ENCODE results near the gene SARM1.
"Not testable (repeated sequence)": the region's sequence is repeated elsewhere in the genome, so short reads cannot be mapped to it uniquely, and the experiment has no call there.

The SARM1 gene

GRCh38 chr17:28397275-28397674 is 25.8 kb downstream of the SARM1 start:
- no peak for DNase-seq

GRCh38 chr17:28397687-28398279 is 26.3 kb downstream of the SARM1 start:
- no peak for DNase-seq

- no peak for DNase-seq
Observed at GRCh38 chr17:28398280-28398981, 26.9 kb downstream of the SARM1 start.

- DNase-seq: no peak
Observed at GRCh38 chr17:28399808-28400207, 28.3 kb downstream of the SARM1 start.

GRCh38 chr17:28402224-28402630 is 30.7 kb downstream of the SARM1 start:
- no peak for DNase-seq

GRCh38 chr17:28402844-28403243 is 31.4 kb downstream of the SARM1 start:
- no peak for DNase-seq

- DNase-seq: no peak
Observed at GRCh38 chr17:28404007-28404406, 32.5 kb downstream of the SARM1 start.

- no peak for DNase-seq
Observed at GRCh38 chr17:28404461-28404811, 32.9 kb downstream of the SARM1 start.

- DNase-seq: no peak
Observed at GRCh38 chr17:28404812-28405570, 33.5 kb downstream of the SARM1 start.

GRCh38 chr17:28405632-28406472 is 34.4 kb downstream of the SARM1 start, which contains the start of gene SLC46A1:
Gene SLC46A1 (minus strand): TSS chr17:28406212. CDS start chr17:28406114, 98 bp downstream.
- peak; percentile 67 for DNase-seq

- no peak for DNase-seq
Observed at GRCh38 chr17:28406473-28406814, 35.0 kb downstream of the SARM1 start.

GRCh38 chr17:28407130-28407973 is 35.9 kb downstream of the SARM1 start:
- DNase-seq: no peak

GRCh38 chr17:28407974-28408306 is 36.4 kb downstream of the SARM1 start:
- DNase-seq: no peak

GRCh38 chr17:28412099-28412498 is 40.6 kb downstream of the SARM1 start:
- no peak for DNase-seq

GRCh38 chr17:28413804-28414203 is 42.3 kb downstream of the SARM1 start:
- DNase-seq: no peak

GRCh38 chr17:28415886-28416285 is 44.4 kb downstream of the SARM1 start:
- DNase-seq: no peak

- peak; percentile 63 for DNase-seq
Observed at GRCh38 chr17:28416703-28417311, 45.3 kb downstream of the SARM1 start.

GRCh38 chr17:28421787-28422305 is 50.4 kb downstream of the SARM1 start:
- no peak for DNase-seq

GRCh38 chr17:28425206-28425605 is 53.7 kb downstream of the SARM1 start:
- DNase-seq: no peak

GRCh38 chr17:28426081-28426519 is 54.6 kb downstream of the SARM1 start:
- DNase-seq: no peak

GRCh38 chr17:28427371-28427770 is 55.9 kb downstream of the SARM1 start:
- DNase-seq: no peak

GRCh38 chr17:28427982-28428381 is 56.5 kb downstream of the SARM1 start:
- not testable (repeated sequence) for DNase-seq
